NCI-H2107 (cell line): ENCODE results near the gene HOXB13.

ENCODE experiments used
- DNase-seq: peaks from one replicate; lab custom pipeline; 2025; lab: John Stamatoyannopoulos, UW

The HOXB13 gene

DNA sequence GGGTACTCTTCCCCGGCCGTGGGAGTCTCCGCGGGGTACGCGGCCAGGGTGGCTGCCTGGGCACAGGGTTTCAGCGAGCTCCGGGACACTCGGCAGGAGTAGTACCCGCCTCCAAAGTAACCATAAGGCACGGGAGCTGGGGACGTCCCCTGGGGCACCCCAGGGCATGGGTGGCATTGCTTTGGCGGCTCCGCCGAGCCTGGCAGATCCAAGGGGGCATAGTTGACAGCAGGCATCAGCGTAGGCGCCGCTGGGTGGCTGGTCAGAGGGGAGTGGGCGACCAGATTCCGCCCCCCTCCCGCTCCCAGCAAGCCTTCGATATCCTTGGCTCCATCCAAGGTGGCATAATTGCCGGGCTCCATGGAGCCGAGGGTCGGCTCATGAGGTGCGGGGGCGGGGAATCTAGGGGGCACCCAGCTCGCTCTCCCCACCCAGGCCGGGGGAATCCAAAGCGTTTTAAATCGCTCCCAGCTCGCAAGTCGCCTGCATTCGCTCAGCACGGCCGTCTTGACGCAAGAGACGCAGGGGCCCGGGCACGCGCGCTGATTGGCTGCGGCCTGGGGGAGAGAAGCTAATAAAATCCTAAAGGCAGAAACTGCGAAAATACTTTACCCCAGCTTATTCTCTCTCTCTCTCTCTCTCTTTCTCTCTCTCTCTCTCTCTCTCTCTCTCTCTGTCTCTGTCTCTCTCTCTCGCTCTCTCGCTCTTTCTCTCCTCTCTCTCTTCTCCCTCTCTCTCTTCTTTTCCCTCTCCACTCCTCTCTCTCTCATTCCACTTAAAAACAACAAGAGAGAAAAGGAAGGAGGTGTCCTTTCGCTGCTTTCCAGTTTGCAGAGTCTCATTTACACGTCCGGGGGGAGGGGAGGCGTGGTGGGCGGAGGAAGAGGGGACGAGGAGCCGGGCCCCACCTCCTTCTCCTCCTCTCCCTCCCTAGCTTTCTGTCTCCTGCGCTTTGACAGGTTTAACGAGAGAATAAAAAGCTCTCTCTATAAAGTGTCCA is at the start of gene HOXB13:
HOXB13 (minus strand) TSS at position 519 of the 1,000 bp plus-strand sequence; CDS start at position 362, 157 bp downstream.
- DNase-seq = no peak

GRCh38 chr17:48776602-48777001 is 48.1 kb upstream of the HOXB13 start:
- no peak for DNase-seq

DNA sequence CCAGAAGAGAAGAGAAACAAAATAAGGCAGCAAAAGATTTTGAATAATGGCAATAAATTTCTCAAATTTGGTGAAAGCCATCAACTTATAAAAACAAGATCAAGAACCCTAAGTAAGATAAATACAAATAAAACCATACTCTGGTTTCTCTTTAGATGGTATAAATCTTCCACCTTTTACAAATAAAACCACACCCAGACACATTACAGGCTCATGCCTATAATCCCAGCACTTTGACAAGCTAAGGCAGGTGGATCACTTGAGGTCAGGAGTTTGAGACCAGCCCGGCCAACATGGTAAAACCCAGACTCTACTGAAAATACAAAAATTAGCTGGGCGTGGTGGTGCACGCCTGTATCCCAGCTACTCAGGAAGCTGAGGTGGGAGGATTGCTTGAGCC is 44.7 kb upstream of the HOXB13 start:
- DNase-seq = no peak

DNA sequence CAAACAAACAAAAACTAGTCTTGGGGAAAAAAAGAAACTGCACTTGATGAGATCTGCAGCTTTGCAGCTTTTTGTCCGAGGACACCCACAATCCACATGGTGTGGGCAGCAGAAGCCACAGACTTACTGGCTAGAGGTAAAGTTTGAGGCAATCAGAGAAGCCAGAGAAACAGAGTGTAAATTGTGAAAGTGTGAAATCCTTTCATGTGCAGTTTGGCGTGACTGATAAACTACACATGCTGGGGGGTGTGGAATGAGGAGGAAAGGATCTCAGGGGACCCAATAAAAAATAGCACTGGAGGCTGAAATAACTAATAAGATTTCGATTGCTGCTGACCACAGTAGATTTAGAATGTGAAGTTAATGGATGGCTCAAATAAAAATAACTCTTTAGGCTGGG is 42.4 kb upstream of the HOXB13 start:
- DNase-seq = no peak

DNA sequence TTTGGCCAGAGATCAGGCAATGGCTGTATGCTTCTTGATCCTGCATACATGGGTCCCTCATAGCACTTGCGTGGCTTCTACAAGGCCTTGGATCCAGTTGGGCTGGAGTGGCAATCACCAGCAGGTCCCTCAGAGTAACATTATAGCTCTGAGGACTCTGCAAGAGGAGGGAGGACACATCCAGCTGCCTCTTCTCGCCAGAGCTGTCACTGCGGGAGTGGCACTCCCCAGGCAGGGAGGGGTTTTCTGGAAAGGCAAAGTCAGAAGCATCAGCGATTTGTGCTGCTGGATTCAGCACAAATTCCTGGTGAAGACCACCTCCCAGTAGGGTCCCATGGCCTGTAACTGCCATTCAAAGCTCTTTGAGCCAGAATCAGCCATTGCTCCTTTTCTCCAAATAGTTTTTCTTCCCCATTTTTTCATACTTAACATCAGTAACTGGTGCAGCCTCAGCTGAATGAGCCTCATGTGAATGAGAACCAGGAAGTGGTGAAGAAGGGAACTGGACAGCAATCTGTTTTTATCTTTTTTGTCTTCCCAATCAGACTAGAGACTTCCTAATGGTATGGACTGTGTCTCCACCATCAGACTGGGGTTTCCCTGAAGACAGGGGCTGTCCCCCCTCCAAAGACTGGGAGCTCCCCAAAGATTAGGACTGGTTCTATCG is 40.6 kb upstream of the HOXB13 start:
- DNase-seq = no peak

- DNase-seq = no peak
Measured at GRCh38 chr17:48767263-48767774, 38.8 kb upstream of the HOXB13 start.

DNA sequence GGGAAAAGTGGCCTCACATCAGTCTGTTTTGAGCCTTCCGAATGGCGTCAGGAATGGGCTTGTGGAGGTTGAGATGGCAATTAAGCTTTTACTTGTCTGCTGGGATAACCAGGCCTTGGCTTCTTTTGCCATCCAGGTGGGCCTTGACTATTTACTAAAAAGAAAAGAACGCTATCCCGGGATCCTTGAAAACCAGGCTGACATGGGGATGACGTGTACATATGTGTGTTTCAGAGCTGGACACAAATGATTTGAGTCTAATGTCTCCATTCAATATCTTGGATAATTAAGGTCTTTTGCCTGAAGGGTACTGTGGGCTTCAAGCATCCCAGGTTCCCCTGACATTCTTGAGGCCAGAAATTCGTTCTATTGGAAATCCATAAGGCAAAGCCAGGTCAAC is 32.6 kb upstream of the HOXB13 start:
- DNase-seq = no peak

DNA sequence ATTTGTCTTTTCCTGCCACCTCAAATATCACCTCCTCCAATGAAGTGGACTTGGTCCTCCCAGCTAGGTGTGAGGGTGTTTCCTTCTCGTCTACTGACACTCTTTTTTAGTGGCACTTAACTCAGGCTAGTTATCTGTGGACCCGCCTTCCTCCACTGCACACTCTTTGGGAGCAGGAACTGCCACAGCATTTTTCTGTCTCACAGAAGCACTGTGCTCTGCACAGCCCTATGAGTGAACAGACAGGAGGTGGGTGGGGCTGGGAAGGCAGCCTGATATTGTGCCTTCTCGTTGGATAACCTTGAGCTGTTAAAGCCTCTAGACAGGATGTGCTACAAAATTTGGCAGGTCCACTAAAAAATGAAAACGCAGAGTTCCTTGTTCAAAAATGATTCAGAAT is 31.9 kb upstream of the HOXB13 start:
- no peak for DNase-seq

DNA sequence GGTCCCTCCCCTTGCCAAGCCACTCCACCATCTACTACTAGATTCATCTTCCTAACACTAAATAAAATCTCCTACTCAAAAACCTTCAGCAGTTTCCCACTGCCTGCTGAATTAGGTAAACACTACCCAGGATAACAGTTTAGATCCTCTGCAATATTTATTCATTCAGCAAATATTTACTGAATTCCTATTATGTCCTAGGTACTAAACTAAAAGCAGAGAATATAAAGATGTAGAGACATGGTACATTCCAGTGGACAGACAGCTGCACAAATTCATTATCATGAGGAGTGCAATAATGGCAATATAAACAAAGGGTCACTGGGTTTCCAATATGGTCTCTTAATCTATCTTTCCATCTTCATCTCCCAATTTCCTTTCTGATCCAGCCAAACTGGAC is 30.7 kb upstream of the HOXB13 start:
- DNase-seq = no peak

DNA sequence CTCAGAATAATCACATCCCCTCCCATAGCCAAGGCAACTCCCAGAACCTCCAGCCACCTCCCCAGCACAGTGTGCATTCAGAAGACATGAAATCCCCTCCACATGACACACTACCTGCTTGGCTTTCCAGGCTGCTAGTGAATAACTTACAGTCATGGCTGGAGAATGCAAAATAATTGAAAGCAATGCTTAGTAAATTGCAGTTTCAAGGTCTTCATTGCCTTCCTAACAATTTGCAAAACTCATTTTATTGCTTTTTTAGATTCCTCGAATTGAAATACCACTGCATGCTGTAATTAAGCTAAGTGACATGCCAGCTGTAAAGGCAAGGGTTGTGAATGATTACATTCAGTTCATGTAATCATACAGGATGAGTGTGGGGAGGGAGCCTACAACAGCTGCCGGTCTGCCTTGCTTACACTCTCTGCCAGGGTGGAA is 29.0 kb upstream of the HOXB13 start:
- no peak for DNase-seq

GRCh38 chr17:48756830-48757251 is 28.3 kb upstream of the HOXB13 start:
- no peak for DNase-seq

DNA sequence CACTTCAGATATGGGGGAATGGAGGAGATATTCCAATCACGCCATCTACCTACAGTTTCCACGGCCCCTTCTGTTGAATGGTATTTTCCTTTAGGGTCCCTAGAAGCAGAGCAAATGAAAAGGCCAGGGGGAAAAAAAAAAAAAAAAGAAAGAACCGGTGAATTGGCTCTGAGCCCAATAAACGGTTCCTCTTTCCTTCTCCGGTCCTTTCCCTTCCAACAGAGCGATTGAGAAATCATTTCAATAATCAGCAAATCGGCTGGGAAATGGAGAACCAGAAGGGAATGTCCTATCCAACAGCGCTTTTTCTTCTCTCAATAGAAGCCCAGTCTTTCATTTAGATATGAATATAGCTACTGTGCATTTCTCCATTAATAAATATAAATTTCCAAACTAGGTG is 26.8 kb upstream of the HOXB13 start:
- DNase-seq = no peak

DNA sequence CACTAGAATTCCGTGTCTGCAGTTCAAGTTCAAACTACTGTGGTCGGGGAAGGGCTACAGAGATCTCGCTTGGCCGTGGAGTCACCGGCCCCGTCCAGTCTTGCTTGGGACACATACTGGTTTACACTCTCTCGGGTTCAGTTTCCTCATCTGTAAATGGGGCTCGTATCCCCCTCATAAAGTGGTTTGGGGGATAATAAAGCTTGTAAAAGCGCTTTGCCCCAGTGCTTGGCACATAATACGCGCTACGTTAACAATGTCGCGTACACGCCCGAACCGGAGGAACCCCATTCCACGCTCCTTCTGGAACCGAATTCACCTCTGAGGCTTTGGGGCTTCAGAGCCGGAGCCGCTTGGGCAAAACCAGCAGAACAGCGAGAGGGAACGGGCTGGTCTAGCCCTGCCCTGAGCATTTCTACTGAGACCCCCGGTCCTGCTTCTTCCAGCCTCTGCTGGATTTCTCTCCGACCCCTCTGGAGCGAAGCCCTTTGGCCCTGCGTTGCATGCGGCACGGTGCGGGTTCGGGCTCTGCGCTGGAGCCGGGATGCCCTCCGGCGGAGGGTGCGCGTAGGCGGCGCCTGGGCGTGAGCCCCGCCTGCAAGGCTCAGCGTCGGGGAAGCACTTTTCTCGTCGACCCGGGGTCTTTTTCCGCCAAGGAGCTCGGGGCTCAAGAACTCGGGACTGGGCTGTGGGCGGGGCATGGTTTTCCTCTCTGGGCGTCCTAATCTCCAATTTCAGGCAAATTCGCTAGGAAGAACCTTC is 26.1 kb upstream of the HOXB13 start:
- no peak for DNase-seq

DNA sequence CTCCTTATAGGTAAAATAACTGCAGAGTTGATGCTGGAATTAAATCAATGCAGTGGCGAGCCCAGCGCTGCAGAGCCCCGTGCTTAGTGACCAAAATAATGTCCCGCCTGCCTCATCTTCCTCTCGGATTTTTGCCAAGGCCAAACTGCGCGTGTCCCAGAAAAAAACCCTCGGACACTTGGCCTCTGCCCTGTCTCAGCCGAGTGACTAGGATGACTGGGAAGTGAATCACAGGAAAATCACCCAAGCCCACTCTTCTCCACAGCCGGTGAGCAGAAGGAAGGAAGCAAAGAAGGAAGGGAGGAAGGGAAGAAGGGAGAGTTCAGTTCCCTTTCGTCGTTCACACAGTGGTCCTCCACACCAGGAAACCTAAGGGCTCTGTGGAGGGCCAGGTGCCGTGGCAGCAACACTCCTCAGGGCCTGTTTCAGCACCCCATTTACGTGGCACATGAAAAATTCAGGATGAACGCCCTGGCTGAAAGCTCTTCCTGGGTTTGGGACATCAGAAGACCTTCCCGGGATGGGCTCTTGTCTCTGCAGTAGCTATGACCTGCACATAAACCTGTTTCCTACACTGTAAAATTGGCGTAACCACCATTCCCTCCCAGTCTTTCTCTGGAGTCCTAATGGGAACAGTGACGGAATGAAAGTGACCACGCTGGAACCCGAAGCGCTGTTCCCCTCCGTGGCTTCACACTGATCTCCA is 25.4 kb upstream of the HOXB13 start:
- no peak for DNase-seq

- no peak for DNase-seq
Measured at GRCh38 chr17:48752399-48753288, 24.1 kb upstream of the HOXB13 start.

GRCh38 chr17:48751733-48752398 is 23.3 kb upstream of the HOXB13 start:
- DNase-seq = no peak

- no peak for DNase-seq
Measured at GRCh38 chr17:48751172-48751571, 22.6 kb upstream of the HOXB13 start.

- no peak for DNase-seq
Measured at GRCh38 chr17:48749621-48750553, 21.3 kb upstream of the HOXB13 start.
